Measurements from ENCODE around the gene SKAP1.
"Not testable (repeated sequence)": the region's sequence is repeated elsewhere in the genome, so short reads cannot be mapped to it uniquely, and the experiment has no call there.

The SKAP1 gene

GRCh38 chr17:48191362-48191761, 238.7 kb downstream of the SKAP1 start:
- H3K4me3 ChIP-seq (ENCODE audit: control insufficient read depth, low read depth, low read length) = no peak overlapping the region
- TF ChIP-seq, protein P1, sequence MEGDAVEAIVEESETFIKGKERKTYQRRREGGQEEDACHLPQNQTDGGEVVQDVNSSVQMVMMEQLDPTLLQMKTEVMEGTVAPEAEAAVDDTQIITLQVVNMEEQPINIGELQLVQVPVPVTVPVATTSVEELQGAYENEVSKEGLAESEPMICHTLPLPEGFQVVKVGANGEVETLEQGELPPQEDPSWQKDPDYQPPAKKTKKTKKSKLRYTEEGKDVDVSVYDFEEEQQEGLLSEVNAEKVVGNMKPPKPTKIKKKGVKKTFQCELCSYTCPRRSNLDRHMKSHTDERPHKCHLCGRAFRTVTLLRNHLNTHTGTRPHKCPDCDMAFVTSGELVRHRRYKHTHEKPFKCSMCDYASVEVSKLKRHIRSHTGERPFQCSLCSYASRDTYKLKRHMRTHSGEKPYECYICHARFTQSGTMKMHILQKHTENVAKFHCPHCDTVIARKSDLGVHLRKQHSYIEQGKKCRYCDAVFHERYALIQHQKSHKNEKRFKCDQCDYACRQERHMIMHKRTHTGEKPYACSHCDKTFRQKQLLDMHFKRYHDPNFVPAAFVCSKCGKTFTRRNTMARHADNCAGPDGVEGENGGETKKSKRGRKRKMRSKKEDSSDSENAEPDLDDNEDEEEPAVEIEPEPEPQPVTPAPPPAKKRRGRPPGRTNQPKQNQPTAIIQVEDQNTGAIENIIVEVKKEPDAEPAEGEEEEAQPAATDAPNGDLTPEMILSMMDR (IDR thresholded peaks at IDR 0.05; ENCODE audit: control insufficient read depth, insufficient read depth, low read depth, low read length, missing control alignments) = no peak
- DNase-seq (ENCODE audit: low read depth) = no peak

DNA sequence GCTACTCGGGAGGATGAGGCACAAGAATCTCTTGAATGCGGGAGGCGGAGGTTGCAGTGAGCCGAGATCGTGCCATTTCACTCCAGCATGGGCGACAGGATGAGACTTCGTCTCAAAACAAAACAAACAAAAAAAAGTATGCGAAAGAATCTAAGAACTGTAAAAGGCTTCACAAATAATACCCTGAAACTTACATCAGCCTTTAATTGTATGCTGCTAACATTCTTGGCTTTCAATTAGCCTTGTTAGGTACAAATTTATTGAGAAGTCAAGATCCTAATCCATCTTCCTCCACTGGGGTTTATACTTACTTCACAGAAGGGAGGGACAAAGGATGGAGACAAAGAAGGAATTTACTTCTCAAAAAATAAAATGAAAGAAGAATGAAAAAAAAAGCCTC, 239.1 kb downstream of the SKAP1 start:
- H3K4me3 ChIP-seq (ENCODE audit: control insufficient read depth, low read depth, low read length) = no peak overlapping the region
- DNase-seq (ENCODE audit: low read depth) = no peak
- TF ChIP-seq, protein P1 (IDR thresholded peaks at IDR 0.05; ENCODE audit: control insufficient read depth, insufficient read depth, low read depth, low read length, missing control alignments) = no peak

- DNase-seq (ENCODE audit: low read depth) = no peak
- TF ChIP-seq, protein P1 (IDR thresholded peaks at IDR 0.05; ENCODE audit: control insufficient read depth, insufficient read depth, low read depth, low read length, missing control alignments) = no peak
These were observed 242.0 kb downstream of the SKAP1 start for GRCh38 chr17:48187872-48188608.

DNA sequence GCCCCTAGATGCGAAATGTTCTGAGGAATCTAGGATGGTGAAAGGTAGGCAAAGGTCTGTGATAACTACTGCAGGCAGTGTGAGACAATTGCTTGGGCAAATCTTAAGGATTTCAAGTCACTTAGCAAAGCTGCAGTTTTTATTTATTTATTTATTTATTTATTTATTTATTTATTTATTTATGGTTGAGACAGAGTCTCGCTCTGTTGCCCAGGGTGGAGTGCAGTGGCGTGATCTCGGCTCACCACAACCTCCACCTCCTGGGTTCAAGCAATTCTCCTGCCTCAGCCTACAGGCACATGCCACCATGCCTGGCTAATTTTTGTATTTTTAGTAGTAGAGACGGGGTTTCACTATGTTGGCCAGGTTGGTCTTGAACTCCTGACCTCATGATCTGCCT, 243.7 kb downstream of the SKAP1 start:
- H3K4me3 ChIP-seq (ENCODE audit: control insufficient read depth, low read depth, low read length); DNase-seq (ENCODE audit: low read depth): not testable (repeated sequence)

More at GRCh38 chr17:48187872-48188608, 242.0 kb downstream of the SKAP1 start:
- H3K4me3 ChIP-seq (ENCODE audit: control insufficient read depth, low read depth, low read length) = no peak overlapping the region

- DNase-seq (ENCODE audit: low read depth) = no peak
- no peak overlapping the region for H3K4me3 ChIP-seq (ENCODE audit: control insufficient read depth, low read depth, low read length)
- TF ChIP-seq, protein P1 (IDR thresholded peaks at IDR 0.05; ENCODE audit: control insufficient read depth, insufficient read depth, low read depth, low read length, missing control alignments) = no peak
These were observed 245.3 kb downstream of the SKAP1 start for GRCh38 chr17:48184721-48185120.

DNA sequence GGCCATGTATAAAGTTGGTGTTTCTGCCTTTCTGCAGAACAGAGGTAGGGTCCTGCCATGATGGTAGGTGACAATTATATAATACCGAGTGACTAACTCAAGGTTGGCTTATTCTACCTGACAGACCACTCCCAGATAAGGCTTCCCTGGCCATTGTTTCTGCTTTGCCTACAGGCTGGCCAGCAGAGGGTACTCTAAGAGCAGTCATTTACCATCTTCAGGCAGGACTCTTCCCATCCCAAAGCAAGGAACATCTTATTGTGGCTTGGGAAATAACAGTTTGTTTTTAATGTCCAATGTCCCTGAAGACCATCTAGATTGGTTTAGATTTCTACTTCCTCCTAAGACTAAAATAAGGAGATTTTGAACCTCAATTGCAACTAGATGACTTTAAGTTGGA, 248.4 kb downstream of the SKAP1 start:
- DNase-seq (ENCODE audit: low read depth) = no peak
- H3K4me3 ChIP-seq (ENCODE audit: control insufficient read depth, low read depth, low read length) = no peak overlapping the region
- TF ChIP-seq, protein P1 (IDR thresholded peaks at IDR 0.05; ENCODE audit: control insufficient read depth, insufficient read depth, low read depth, low read length, missing control alignments) = peak; percentile 58

DNA sequence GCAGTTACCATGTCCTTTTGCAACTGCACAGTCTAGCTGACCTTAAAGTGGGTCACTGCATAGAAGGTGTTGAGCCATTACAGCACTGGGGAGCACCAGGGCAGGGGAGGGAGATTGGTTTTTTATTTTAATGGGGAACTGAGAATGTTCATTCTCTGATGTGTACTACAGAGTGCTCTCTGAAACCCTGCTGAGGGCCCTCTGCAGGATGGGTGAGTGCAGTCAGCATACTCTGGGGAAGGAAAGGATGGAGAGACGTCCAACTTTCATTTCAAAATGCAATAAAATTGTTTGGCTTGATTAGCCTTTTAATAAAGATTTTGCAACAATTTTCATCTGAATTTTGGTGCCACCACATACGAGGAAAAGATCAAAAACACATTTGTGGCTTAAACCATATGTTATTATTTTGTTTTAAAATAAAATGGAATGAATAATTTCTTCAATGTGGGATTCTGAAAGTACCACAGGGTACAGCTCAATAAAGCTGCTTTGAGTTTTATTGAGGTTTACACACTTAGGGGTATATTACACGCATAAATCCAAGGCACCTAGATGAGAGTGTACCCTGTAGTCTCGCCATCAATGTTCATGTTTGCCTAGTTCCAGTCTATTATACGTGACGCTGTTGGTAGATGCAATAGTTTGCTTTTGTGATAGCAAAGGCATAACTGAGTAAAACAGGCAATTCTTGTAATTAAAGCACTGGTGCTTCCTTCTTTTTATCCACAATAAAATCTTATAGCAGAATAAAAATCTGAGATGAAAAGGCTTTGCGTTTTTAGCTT, 249.0 kb downstream of the SKAP1 start:
- H3K4me3 ChIP-seq (ENCODE audit: control insufficient read depth, low read depth, low read length) = no peak overlapping the region
- no peak for DNase-seq (ENCODE audit: low read depth)
- TF ChIP-seq, protein P1 (IDR thresholded peaks at IDR 0.05; ENCODE audit: control insufficient read depth, insufficient read depth, low read depth, low read length, missing control alignments) = no peak

Measured in AG09309 (cell line).